Measurements from ENCODE around the gene SYNRG. TPM values are rescaled to one million over a fixed set of nuclear protein-coding genes. Genes with fewer than 3 reads are reported as not detected.

The SYNRG gene
- polyA plus RNA-seq, 3 donors: 6.3 to 10.0 (median 9.4) TPM

- H3K27ac ChIP-seq (ENCODE audit: low read depth, low read length): no peak overlapping the region
- 89 to 91% (median 91%) methylated on average over 3 of the region's 3 CpGs for WGBS, 3 donors
These were observed 57.4 kb downstream of the SYNRG start for GRCh38 chr17:37551788-37552187.

- H3K27ac ChIP-seq (ENCODE audit: low read depth, low read length): no peak overlapping the region
- 38 to 69% (median 51%) methylated on average over 1 of the region's 1 CpG for WGBS, 3 donors
These were observed 61.2 kb downstream of the SYNRG start for GRCh38 chr17:37547986-37548385.

GRCh38 chr17:37546302-37546701, 62.9 kb downstream of the SYNRG start:
- no peak overlapping the region for H3K27ac ChIP-seq (ENCODE audit: low read depth, low read length)
- WGBS, 3 donors: 41 to 62% (median 56%) methylated on average over 3 of the region's 3 CpGs

- no peak overlapping the region for H3K27ac ChIP-seq (ENCODE audit: low read depth, low read length)
- 87 to 93% (median 87%) methylated on average over 2 of the region's 2 CpGs for WGBS, 3 donors
These were observed 63.7 kb downstream of the SYNRG start for GRCh38 chr17:37545486-37545885.

GRCh38 chr17:37543637-37544052, 65.6 kb downstream of the SYNRG start:
- WGBS, 3 donors: 84 to 92% (median 91%) methylated on average over 2 of the region's 2 CpGs
- no peak overlapping the region for H3K27ac ChIP-seq (ENCODE audit: low read depth, low read length)

GRCh38 chr17:37541880-37542660, 67.1 kb downstream of the SYNRG start:
- H3K27ac ChIP-seq (ENCODE audit: low read depth, low read length): no peak overlapping the region
- 83 to 93% (median 90%) methylated on average over 9 of the region's 9 CpGs for WGBS, 3 donors

GRCh38 chr17:37538981-37539659, 70.1 kb downstream of the SYNRG start:
- H3K27ac ChIP-seq (ENCODE audit: low read depth, low read length): no peak overlapping the region
- WGBS, 3 donors: 96 to 98% (median 97%) methylated on average over 8 of the region's 8 CpGs

GRCh38 chr17:37535906-37536305, 73.3 kb downstream of the SYNRG start:
- 88 to 97% (median 96%) methylated on average over 5 of the region's 5 CpGs for WGBS, 3 donors

GRCh38 chr17:37532756-37533155, 76.5 kb downstream of the SYNRG start:
- WGBS, 3 donors: 87 to 93% (median 89%) methylated on average over 3 of the region's 3 CpGs
- H3K27ac ChIP-seq (ENCODE audit: low read depth, low read length): no peak overlapping the region

More at GRCh38 chr17:37535906-37536305, 73.3 kb downstream of the SYNRG start:
- H3K27ac ChIP-seq (ENCODE audit: low read depth, low read length): no peak overlapping the region

- 86 to 95% (median 93%) methylated on average over 4 of the region's 4 CpGs for WGBS, 3 donors
- H3K27ac ChIP-seq (ENCODE audit: low read depth, low read length): no peak overlapping the region
These were observed 78.8 kb downstream of the SYNRG start for GRCh38 chr17:37530420-37530819.

- WGBS, 3 donors: 53 to 74% (median 73%) methylated on average over 5 of the region's 5 CpGs
- no peak overlapping the region for H3K27ac ChIP-seq (ENCODE audit: low read depth, low read length)
These were observed 81.9 kb downstream of the SYNRG start for GRCh38 chr17:37527249-37527851.

- H3K27ac ChIP-seq (ENCODE audit: low read depth, low read length): no peak overlapping the region
- WGBS, 3 donors: 80 to 86% (median 84%) methylated on average over 8 of the region's 8 CpGs
These were observed 85.5 kb downstream of the SYNRG start for GRCh38 chr17:37523715-37524219.

GRCh38 chr17:37521821-37522220, 87.4 kb downstream of the SYNRG start:
- 91 to 96% (median 95%) methylated on average over 5 of the region's 5 CpGs for WGBS, 3 donors

GRCh38 chr17:37520174-37520573, 89.0 kb downstream of the SYNRG start:
- H3K27ac ChIP-seq (ENCODE audit: low read depth, low read length): no peak overlapping the region
- WGBS, 3 donors: 83 to 88% (median 85%) methylated on average over 8 of the region's 8 CpGs

More at GRCh38 chr17:37521821-37522220, 87.4 kb downstream of the SYNRG start:
- H3K27ac ChIP-seq (ENCODE audit: low read depth, low read length): no peak overlapping the region

- 65 to 87% (median 77%) methylated on average over 5 of the region's 5 CpGs for WGBS, 3 donors
- H3K27ac ChIP-seq (ENCODE audit: low read depth, low read length): no peak overlapping the region
These were observed 89.8 kb downstream of the SYNRG start for GRCh38 chr17:37519251-37519985.

GRCh38 chr17:37518826-37519225, 90.4 kb downstream of the SYNRG start:
- 77 to 87% (median 79%) methylated on average over 8 of the region's 8 CpGs for WGBS, 3 donors

GRCh38 chr17:37517881-37518280, 91.3 kb downstream of the SYNRG start:
- WGBS, 3 donors: 93 to 95% (median 93%) methylated on average over 4 of the region's 4 CpGs
- H3K27ac ChIP-seq (ENCODE audit: low read depth, low read length): no peak overlapping the region

More at GRCh38 chr17:37518826-37519225, 90.4 kb downstream of the SYNRG start:
- H3K27ac ChIP-seq (ENCODE audit: low read depth, low read length): no peak overlapping the region

- WGBS, 3 donors: 58 to 88% (median 87%) methylated on average over 6 of the region's 6 CpGs
- H3K27ac ChIP-seq (ENCODE audit: low read depth, low read length): no peak overlapping the region
These were observed 93.1 kb downstream of the SYNRG start for GRCh38 chr17:37516127-37516571.

All from adipose tissue (tissue), 3 donors.